ENCODE data around the gene DHRS12. TPM values are rescaled to one million over a fixed set of nuclear protein-coding genes. Genes with fewer than 3 reads are reported as not detected.

Gene DHRS12
- total and polyA plus RNA-seq, 7 experiments from 2014 or later: 6.7 to 27.1 (median 21.1) TPM

DNA sequence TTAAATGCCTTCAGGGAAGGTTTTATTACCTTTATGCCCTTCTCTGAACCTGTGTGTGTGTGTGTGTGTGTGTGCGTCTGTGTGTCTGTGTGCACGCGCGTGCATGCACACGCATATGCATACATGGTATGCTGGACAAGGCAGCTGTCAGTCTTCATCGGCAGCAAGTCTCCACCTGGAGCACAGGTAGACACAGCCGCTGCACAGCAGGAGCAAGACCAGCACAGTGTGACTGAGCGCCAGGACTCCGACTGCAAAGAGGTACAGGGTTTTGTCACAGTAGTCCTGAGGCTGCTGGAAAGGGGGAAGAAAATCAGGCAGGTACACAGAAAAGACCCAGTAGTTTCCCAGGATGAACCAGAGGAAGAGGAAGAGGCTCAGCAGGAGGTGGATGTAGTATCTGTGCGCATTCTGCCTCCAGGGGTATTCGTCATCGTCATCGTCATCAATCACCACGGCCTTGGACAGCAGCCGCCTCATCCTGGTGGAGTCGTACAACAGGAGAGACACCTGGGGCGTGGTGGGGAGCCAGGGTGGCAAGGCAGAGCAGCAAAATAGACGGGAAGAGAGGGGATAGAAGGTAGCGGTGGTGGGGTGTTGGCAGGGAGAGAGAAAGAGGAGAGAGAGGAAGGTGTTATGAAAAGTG is 12.8 kb upstream of the DHRS12 start:
- CTCF ChIA-PET: interaction anchor here (1.2 to 5.0 kb wide), 8 partner anchors 11 to 311 kb away, joined by 3 to 192 read pairs (median 15); partner anchors contain the start of gene TMEM272
- POLR2A ChIA-PET: interaction anchor here (1.8 to 13.1 kb wide), 5 partner anchors 8 to 364 kb away, joined by 6 to 324 read pairs (median 25); partner anchors contain the start of gene INTS6
- Histone ChIP-seq H3K27me3 (ENCODE audit: control insufficient read depth in 2 of 2, insufficient read depth in 2 of 2, low read length in 2 of 2) (no peaks in the 10 kb centered on the region), H3K4me3 (ENCODE audit: low read length) (no peak overlapping the region), H3K4me1 (ENCODE audit: control insufficient read depth in 2 of 2, insufficient read depth in 2 of 2, low read length in 2 of 2) (peaks cover 38 to 87% of the 10 kb centered on the region in 2 donors), H3K27ac (ENCODE audit: low read depth, low read length) (peak overlapping the region; percentile 85), H3K9me3 (ENCODE audit: control insufficient read depth in 2 of 3, low read length in 3 of 3) (no peaks in the 10 kb centered on the region), H3K36me3 (ENCODE audit: control insufficient read depth in 2 of 3, insufficient read depth in 3 of 3, low read length in 3 of 3) (peaks cover 0 to 33% (median 12%) of the 10 kb centered on the region in 3 experiments)
- no peaks in the 10 kb centered on the region for H3K27me3 Mint-ChIP-seq
- no peaks in the 10 kb centered on the region for H3K9me3 Mint-ChIP-seq
- peak overlapping the region in 8 of 9 donors; percentile 87 to 99 (median 95) for H3K27ac Mint-ChIP-seq
- intact Hi-C loops (cut with micrococcal nuclease): loop anchor here in 1 of 2 donors (5.0 kb wide), 1 partner anchor 196 kb away; the partner anchor contains the start of genes ALG11 and ATP7B
- H3K36me3 Mint-ChIP-seq: peaks cover 0 to 31% (median 11%) of the 10 kb centered on the region in 5 donors
- H3K4me1 Mint-ChIP-seq: peaks cover 58 to 100% (median 95%) of the 10 kb centered on the region in 7 donors
- ATAC-seq (no peak), DNase-seq (no peak)
- peak overlapping the region in 8 of 10 donors; percentile 32 to 100 (median 68) for H3K4me3 Mint-ChIP-seq

DNA sequence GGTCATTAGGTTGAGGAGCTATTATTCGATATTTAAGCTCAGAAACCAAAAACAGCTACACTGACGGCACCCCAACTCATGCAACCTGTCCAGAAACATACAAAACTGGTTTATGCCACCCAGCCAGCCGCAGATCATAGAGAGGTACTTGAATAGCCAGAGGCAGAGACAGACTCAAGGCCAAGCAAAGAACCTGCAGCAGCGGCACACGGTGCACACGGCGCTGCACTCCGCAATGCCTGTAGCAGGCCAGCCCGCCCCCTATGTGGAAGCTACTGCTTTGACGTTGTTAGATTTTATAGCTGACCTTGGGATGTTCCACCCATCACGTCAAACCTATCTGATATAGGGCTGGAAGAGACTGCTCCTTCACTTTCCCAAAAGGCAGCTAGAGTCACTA is 11.9 kb upstream of the DHRS12 start:
- Histone ChIP-seq H3K9me3 (ENCODE audit: control insufficient read depth in 2 of 3, low read length in 3 of 3) (no peaks in the 10 kb centered on the region), H3K27ac (ENCODE audit: low read depth, low read length) (peak overlapping the region; percentile 85), H3K4me3 (ENCODE audit: low read length) (peak overlapping the region; percentile 3), H3K27me3 (ENCODE audit: control insufficient read depth in 2 of 2, insufficient read depth in 2 of 2, low read length in 2 of 2) (no peaks in the 10 kb centered on the region), H3K4me1 (ENCODE audit: control insufficient read depth in 2 of 2, insufficient read depth in 2 of 2, low read length in 2 of 2) (peaks cover 29 to 83% of the 10 kb centered on the region in 2 donors), H3K36me3 (ENCODE audit: control insufficient read depth in 2 of 3, insufficient read depth in 3 of 3, low read length in 3 of 3) (peaks cover 0 to 41% (median 12%) of the 10 kb centered on the region in 3 experiments)
- peaks cover 50 to 96% (median 94%) of the 10 kb centered on the region in 7 donors for H3K4me1 Mint-ChIP-seq
- H3K36me3 Mint-ChIP-seq: peaks cover 0 to 31% (median 15%) of the 10 kb centered on the region in 5 donors
- no peaks in the 10 kb centered on the region for H3K9me3 Mint-ChIP-seq
- intact Hi-C loops (cut with micrococcal nuclease): loop anchor here (1.0 to 5.0 kb wide), 8 partner anchors 9 to 311 kb away; partner anchors contain the start of genes ALG11 (in 1 of the 2), ATP7B (in 1 of the 2) and DHRS12 (in 1 of the 2)
- DNase-seq: no peak
- peak overlapping the region in 7 of 10 donors; percentile 67 to 100 (median 81) for H3K4me3 Mint-ChIP-seq
- no peak for ATAC-seq
- peak overlapping the region in 8 of 9 donors; percentile 91 to 99 (median 95) for H3K27ac Mint-ChIP-seq
- ChIA-PET CTCF (interaction anchor here (0.6 to 5.0 kb wide), 14 partner anchors 8 to 386 kb away, joined by 3 to 192 read pairs (median 6); partner anchors contain the start of gene TMEM272), POLR2A (interaction anchor here (0.6 to 13.1 kb wide), 8 partner anchors 9 to 379 kb away, joined by 3 to 324 read pairs (median 10); partner anchors contain the start of gene INTS6)
- H3K27me3 Mint-ChIP-seq: no peaks in the 10 kb centered on the region

DNA sequence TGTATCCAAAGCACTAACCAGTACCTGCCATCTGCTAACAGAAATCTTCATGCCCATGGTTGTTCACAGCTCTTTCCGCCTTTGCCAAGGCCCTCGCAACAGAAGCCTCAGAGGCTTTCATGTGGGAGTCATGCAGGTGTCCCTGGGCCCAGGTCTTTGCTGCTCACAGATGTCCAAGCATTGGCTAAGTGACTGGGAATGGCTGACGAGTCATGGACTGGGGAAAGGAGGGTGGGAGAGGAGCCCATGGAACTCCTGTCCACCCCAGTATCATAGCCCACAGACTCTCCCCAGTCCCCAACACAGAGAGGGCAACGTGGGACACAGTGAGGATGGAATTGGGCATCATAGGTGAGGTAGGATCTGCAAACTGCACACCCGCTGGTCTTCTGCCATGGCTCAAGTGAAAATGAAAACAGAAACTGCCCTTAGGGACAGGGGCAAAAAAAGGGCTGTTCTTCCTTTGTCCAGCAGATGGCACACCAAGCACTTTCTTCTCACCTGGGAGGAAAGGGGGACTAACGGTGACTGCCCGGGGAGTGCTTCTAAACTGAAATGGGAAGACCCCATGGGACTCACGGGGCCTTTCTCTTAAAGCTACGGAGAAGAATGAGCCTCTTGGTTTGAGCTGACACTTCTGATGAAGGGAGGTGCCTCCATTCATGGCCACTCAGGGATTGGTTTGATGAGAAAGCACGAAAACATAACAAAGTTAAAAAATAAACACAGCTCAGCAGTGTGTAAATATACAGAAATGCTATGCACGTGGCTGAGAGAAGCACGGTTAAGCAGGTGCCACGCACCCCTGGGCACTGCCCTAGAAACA is 11.1 kb upstream of the DHRS12 start:
- CTCF ChIA-PET: interaction anchor here (0.6 to 5.0 kb wide), 20 partner anchors 9 to 394 kb away, joined by 3 to 192 read pairs (median 6); partner anchors contain the start of gene TMEM272
- peak; percentile 40 to 81 (median 70) for DNase-seq
- H3K9me3 ChIP-seq (ENCODE audit: control insufficient read depth in 2 of 3, low read length in 3 of 3): no peaks in the 10 kb centered on the region
- POLR2A ChIA-PET: interaction anchor here (0.6 to 13.1 kb wide), 8 partner anchors 9 to 379 kb away, joined by 3 to 324 read pairs (median 10); partner anchors contain the start of gene INTS6
- H3K27me3 Mint-ChIP-seq: no peaks in the 10 kb centered on the region
- H3K36me3 Mint-ChIP-seq: peaks cover 0 to 29% (median 15%) of the 10 kb centered on the region in 5 donors
- H3K27ac ChIP-seq (ENCODE audit: low read depth, low read length): peak overlapping the region; percentile 85
- H3K4me3 ChIP-seq (ENCODE audit: low read length): peak overlapping the region; percentile 3
- peaks cover 42 to 90% (median 86%) of the 10 kb centered on the region in 7 donors for H3K4me1 Mint-ChIP-seq
- H3K4me1 ChIP-seq (ENCODE audit: control insufficient read depth in 2 of 2, insufficient read depth in 2 of 2, low read length in 2 of 2): peaks cover 21 to 75% of the 10 kb centered on the region in 2 donors
- H3K27ac Mint-ChIP-seq: peak overlapping the region; percentile 61 to 99 (median 95)
- no peaks in the 10 kb centered on the region for H3K27me3 ChIP-seq (ENCODE audit: control insufficient read depth in 2 of 2, insufficient read depth in 2 of 2, low read length in 2 of 2)
- intact Hi-C loops (cut with micrococcal nuclease): loop anchor here (1.0 to 5.0 kb wide), 8 partner anchors 10 to 312 kb away; partner anchors contain the start of genes ALG11 (in 1 of the 2), ATP7B (in 1 of the 2) and DHRS12 (in 1 of the 2)
- ATAC-seq: peak; percentile 84
- peak overlapping the region; percentile 44 to 100 (median 74) for H3K4me3 Mint-ChIP-seq
- no peaks in the 10 kb centered on the region for H3K9me3 Mint-ChIP-seq
- H3K36me3 ChIP-seq (ENCODE audit: control insufficient read depth in 2 of 3, insufficient read depth in 3 of 3, low read length in 3 of 3): peaks cover 0 to 43% (median 12%) of the 10 kb centered on the region in 3 experiments

- Mint-ChIP-seq H3K27ac (peak overlapping the region in 8 of 9 donors; percentile 68 to 99 (median 94)), H3K4me3 (peak overlapping the region in 3 of 10 donors; percentile 33 to 100 (median 36)), H3K4me1 (peaks cover 33 to 85% (median 76%) of the 10 kb centered on the region in 7 donors), H3K36me3 (peaks cover 0 to 31% (median 24%) of the 10 kb centered on the region in 5 donors), H3K27me3 (no peaks in the 10 kb centered on the region), H3K9me3 (no peaks in the 10 kb centered on the region)
- ChIA-PET CTCF (interaction anchor here (0.7 to 5.0 kb wide), 11 partner anchors 8 to 369 kb away, joined by 3 to 192 read pairs (median 8); no protein-coding TSS in a partner anchor), POLR2A (interaction anchor here (0.6 to 13.1 kb wide), 9 partner anchors 8 to 380 kb away, joined by 3 to 324 read pairs (median 12); partner anchors contain the start of gene INTS6)
- H3K27me3 ChIP-seq (ENCODE audit: control insufficient read depth in 2 of 2, insufficient read depth in 2 of 2, low read length in 2 of 2): no peaks in the 10 kb centered on the region
- peak overlapping the region; percentile 85 for H3K27ac ChIP-seq (ENCODE audit: low read depth, low read length)
- DNase-seq (no peak), ATAC-seq (no peak)
- no peaks in the 10 kb centered on the region for H3K9me3 ChIP-seq (ENCODE audit: control insufficient read depth in 2 of 3, low read length in 3 of 3)
- peaks cover 11 to 65% of the 10 kb centered on the region in 2 donors for H3K4me1 ChIP-seq (ENCODE audit: control insufficient read depth in 2 of 2, insufficient read depth in 2 of 2, low read length in 2 of 2)
- intact Hi-C loops (cut with micrococcal nuclease): no loop called here
- no peak overlapping the region for H3K4me3 ChIP-seq (ENCODE audit: low read length)
- peaks cover 0 to 53% (median 13%) of the 10 kb centered on the region in 3 experiments for H3K36me3 ChIP-seq (ENCODE audit: control insufficient read depth in 2 of 3, insufficient read depth in 3 of 3, low read length in 3 of 3)
Measured at GRCh38 chr13:51814071-51814470, 10.1 kb upstream of the DHRS12 start.

GRCh38 chr13:51811920-51812451 is 8.0 kb upstream of the DHRS12 start:
- ATAC-seq (no peak), DNase-seq (no peak)
- ChIA-PET POLR2A (interaction anchor here (2.4 to 13.1 kb wide), 3 partner anchors 10 to 22 kb away, joined by 13 to 324 read pairs (median 84); no protein-coding TSS in a partner anchor), CTCF (interaction anchor here (0.8 to 5.0 kb wide), 5 partner anchors 9 to 390 kb away, joined by 3 to 192 read pairs (median 16); no protein-coding TSS in a partner anchor)
- Histone ChIP-seq H3K27ac (ENCODE audit: low read depth, low read length) (peak overlapping the region; percentile 41), H3K4me1 (ENCODE audit: control insufficient read depth in 2 of 2, insufficient read depth in 2 of 2, low read length in 2 of 2) (peaks cover 11 to 44% of the 10 kb centered on the region in 2 donors), H3K27me3 (ENCODE audit: control insufficient read depth in 2 of 2, insufficient read depth in 2 of 2, low read length in 2 of 2) (no peaks in the 10 kb centered on the region), H3K9me3 (ENCODE audit: control insufficient read depth in 2 of 3, low read length in 3 of 3) (no peaks in the 10 kb centered on the region), H3K36me3 (ENCODE audit: control insufficient read depth in 2 of 3, insufficient read depth in 3 of 3, low read length in 3 of 3) (peaks cover 0 to 57% (median 18%) of the 10 kb centered on the region in 3 experiments), H3K4me3 (ENCODE audit: low read length) (no peak overlapping the region)
- Mint-ChIP-seq H3K4me1 (peaks cover 20 to 83% (median 57%) of the 10 kb centered on the region in 7 donors), H3K9me3 (no peaks in the 10 kb centered on the region), H3K4me3 (peak overlapping the region in 2 of 10 donors; percentile 4 to 33), H3K27me3 (no peaks in the 10 kb centered on the region), H3K36me3 (peaks cover 0 to 30% (median 25%) of the 10 kb centered on the region in 5 donors), H3K27ac (peak overlapping the region in 8 of 9 donors; percentile 52 to 99 (median 86))
- intact Hi-C loops (cut with micrococcal nuclease): no loop called here
